Ascending aorta (tissue), 2 donors: ENCODE data around the gene SFT2D3. TPM values are rescaled to one million over a fixed set of nuclear protein-coding genes. Genes with fewer than 3 reads are reported as not detected.

Source experiments
- DNase-seq, 2 donors: peaks; one replicate each; pipeline ENCODE4 v3.0.0-alpha.2; 2019; ENCODE audit warnings: low spot score in 2 of 2
- H3K27ac ChIP-seq, 2 donors: fragments of 200-600 bp; sonication (generic); one replicate each; pipeline ENCODE4 v1.5.1; 2016 to 2017; ENCODE audit warnings: mild to moderate bottlenecking in 1 of 2
- H3K27me3 ChIP-seq: fragments of 200-600 bp; sonication (generic); one replicate; pipeline ENCODE4 v1.5.1; 2017
- H3K36me3 ChIP-seq, 2 donors: fragments of 200-600 bp; sonication (generic); one replicate each; pipeline ENCODE4 v1.5.1; 2016
- H3K4me1 ChIP-seq, 2 donors: fragments of 200-600 bp; sonication (generic); one replicate each; pipeline ENCODE4 v1.5.1; 2016 to 2017; ENCODE audit warnings: mild to moderate bottlenecking in 1 of 2
- H3K4me3 ChIP-seq, 2 donors: fragments of 200-600 bp; sonication (generic); one replicate each; pipeline ENCODE4 v1.5.1; 2016 to 2017; ENCODE audit warnings: mild to moderate bottlenecking in 1 of 2
- H3K9me3 ChIP-seq, 2 donors: fragments of 200-600 bp; sonication (generic); one replicate each; pipeline ENCODE4 v1.5.1; 2016
- intact Hi-C: fragments of 100-400 bp; cut with DNase I; formaldehyde crosslinking; loops from one replicate; pipeline ENCODE4 v1.15.1; 2023
- total RNA-seq: library from RNA; depleted of rRNA; stranded (reverse); fragments of >200 nt; gene quantifications from one replicate; pipeline ENCODE4 v1.1.0, GENCODE V29; 2016
- TF ChIP-seq, protein P1 (sequence below), 3 experiments: fragments of 200-600 bp in 2 of 3; fragments of 450-650 bp in 1 of 3; sonication (generic) in 2 of 3; IDR thresholded peaks; one replicate each; pipeline ENCODE4 v1.5.1; 2016 to 2019; ENCODE audit warnings: antibody characterized with exemption in 3 of 3, mild to moderate bottlenecking in 1 of 3, moderate library complexity in 1 of 3

Gene SFT2D3
- total RNA-seq, 1 donor from 2014 or later: 8.3 TPM

DNA sequence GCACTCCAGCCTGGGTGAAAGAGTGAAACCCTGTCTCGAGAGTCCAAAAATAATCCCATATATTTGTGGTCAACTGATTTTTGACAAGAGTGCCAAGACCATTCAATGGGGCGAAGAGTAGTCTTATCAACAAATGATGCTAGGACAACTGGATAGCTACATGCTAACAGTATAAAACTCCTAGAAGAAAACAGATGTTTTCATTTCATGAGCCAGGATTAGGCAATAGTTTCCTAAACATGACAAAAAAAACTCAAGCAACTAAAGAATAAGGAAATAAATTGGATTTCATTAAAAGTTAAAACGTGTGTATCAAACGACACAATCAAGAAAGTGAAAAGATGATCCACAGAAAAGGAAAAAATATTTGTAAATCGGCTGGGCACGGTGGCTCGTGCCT, 32.2 kb upstream of the SFT2D3 start:
- H3K27me3 ChIP-seq: no peaks in the 10 kb centered on the region
- H3K4me3 ChIP-seq: no peak overlapping the region
- H3K9me3 ChIP-seq: no peaks in the 10 kb centered on the region
- intact Hi-C loops: no loop called here
- H3K36me3 ChIP-seq: no peaks in the 10 kb centered on the region
- TF ChIP-seq, protein P1, sequence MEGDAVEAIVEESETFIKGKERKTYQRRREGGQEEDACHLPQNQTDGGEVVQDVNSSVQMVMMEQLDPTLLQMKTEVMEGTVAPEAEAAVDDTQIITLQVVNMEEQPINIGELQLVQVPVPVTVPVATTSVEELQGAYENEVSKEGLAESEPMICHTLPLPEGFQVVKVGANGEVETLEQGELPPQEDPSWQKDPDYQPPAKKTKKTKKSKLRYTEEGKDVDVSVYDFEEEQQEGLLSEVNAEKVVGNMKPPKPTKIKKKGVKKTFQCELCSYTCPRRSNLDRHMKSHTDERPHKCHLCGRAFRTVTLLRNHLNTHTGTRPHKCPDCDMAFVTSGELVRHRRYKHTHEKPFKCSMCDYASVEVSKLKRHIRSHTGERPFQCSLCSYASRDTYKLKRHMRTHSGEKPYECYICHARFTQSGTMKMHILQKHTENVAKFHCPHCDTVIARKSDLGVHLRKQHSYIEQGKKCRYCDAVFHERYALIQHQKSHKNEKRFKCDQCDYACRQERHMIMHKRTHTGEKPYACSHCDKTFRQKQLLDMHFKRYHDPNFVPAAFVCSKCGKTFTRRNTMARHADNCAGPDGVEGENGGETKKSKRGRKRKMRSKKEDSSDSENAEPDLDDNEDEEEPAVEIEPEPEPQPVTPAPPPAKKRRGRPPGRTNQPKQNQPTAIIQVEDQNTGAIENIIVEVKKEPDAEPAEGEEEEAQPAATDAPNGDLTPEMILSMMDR (IDR thresholded peaks at IDR 0.05): no peak
- H3K27ac ChIP-seq: peak overlapping the region; percentile 50 to 60
- DNase-seq: no peak
- peaks cover 3 to 46% of the 10 kb centered on the region in 2 donors for H3K4me1 ChIP-seq

DNA sequence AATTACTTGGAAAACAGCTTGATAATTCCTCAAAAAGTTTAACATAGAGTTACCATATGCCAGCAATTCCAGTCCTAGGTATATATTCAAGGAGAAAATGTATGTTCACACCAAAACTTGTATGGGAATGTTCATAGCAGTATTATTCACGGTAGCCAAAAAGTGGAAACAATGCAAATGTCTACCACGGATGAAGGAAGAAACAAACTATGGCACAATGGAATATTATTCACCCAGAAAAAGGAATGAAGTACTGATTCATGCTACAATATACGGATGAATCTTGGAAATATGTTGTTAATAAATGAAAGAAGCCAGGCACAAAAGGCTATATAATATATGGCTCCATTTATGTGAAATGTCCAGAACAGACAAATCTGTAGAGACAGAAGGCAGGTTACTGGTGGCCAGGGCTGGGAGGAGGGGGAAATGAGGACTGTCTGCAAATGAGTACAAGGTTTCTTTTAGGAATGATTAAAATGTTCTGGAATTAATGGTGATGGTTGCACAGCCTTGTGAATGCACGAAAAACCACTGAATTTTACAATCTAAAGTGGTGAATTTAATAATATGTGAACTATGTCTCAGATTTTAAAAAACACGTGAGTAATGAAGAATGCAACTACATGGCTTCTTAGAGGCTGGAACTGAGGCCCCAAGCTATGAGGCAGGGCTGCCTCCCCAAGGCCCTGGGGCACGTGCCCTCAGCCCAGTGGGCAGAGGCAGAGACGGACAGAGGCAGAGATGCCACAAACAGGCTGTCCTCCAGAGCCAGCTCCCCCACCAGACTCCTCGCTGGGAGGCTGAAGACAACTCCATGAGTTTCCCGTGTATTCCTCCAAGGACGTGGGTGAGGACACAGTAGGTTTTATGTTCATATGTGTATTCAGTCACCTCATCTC, 31.0 kb upstream of the SFT2D3 start:
- Histone ChIP-seq H3K9me3 (no peaks in the 10 kb centered on the region), H3K27ac (peak overlapping the region; percentile 35 to 89), H3K36me3 (no peaks in the 10 kb centered on the region), H3K4me3 (no peak overlapping the region), H3K4me1 (peaks cover 2 to 39% of the 10 kb centered on the region in 2 donors), H3K27me3 (no peaks in the 10 kb centered on the region)
- intact Hi-C loops: loop anchor here (5.0 to 10.0 kb wide), 2 partner anchors 33 to 286 kb away; partner anchors contain the start of gene MAP3K2
- TF ChIP-seq, protein P1 (IDR thresholded peaks at IDR 0.05): no peak
- DNase-seq: no peak

DNA sequence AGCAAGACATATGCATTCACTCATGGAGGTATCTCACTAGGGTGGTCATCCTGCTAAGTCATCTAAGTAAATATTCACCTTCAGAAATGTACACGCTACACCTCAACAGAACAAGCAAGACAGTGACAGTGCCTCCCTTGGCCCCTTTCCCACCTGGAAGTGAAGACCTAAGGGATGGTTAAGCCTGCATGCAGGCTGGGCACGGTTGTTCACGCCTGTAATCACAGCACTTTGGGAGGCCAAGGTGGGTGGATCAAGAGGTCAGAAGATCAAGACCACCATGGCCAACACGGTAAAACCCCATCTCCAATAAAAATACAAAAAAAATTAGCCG, 30.4 kb upstream of the SFT2D3 start:
- peak in 1 of 2 donors; percentile 60 for DNase-seq
- Histone ChIP-seq H3K27ac (peak overlapping the region; percentile 35 to 89), H3K4me3 (no peak overlapping the region), H3K9me3 (no peaks in the 10 kb centered on the region), H3K36me3 (no peaks in the 10 kb centered on the region), H3K4me1 (peaks cover 0 to 33% of the 10 kb centered on the region in 2 donors), H3K27me3 (no peaks in the 10 kb centered on the region)
- intact Hi-C loops: loop anchor here (5.0 to 10.0 kb wide), 2 partner anchors 34 to 286 kb away; partner anchors contain the start of gene MAP3K2
- TF ChIP-seq, protein P1 (IDR thresholded peaks at IDR 0.05): no peak

DNA sequence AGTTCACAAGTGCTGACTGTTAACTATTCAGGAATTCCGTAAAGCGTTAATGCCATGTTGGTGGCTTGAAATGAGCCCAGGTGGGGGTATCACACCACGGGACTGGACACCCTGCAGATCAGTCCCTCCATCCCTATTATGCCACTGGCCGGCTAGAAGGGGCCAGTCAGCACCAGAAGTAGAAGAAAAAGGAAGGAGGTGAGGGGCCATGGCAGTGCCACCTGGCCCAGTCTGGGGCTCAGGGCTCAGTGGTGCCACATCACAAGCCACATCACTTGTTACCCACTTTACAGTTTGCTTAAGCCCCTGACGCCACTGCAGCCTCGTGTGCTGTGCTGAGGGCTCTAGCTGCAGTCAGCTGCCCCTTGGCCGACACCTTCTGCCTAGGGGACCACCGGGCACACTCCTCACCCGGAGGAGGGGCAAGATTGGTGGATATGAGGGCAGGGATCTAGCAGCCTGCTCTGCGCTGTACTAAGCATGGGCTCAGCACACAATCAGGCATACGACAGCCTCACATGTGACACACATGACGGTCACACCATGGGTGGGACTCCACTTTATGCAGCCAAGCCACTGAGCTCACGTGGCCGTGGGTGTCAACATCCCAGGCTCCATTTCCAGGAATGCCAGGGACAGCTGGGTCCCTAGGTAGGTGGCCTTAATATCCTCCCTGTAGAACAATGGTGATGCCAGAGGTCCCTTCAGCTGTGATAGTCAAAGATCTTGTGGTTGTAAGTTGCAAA, 29.6 kb upstream of the SFT2D3 start:
- Histone ChIP-seq H3K4me3 (peak overlapping the region; percentile 94 to 99), H3K27ac (peak overlapping the region; percentile 89 to 92), H3K9me3 (no peaks in the 10 kb centered on the region), H3K27me3 (no peaks in the 10 kb centered on the region), H3K4me1 (peaks cover 0 to 32% of the 10 kb centered on the region in 2 donors), H3K36me3 (no peaks in the 10 kb centered on the region)
- intact Hi-C loops: loop anchor here (5.0 to 10.0 kb wide), 2 partner anchors 34 to 287 kb away; partner anchors contain the start of gene MAP3K2
- TF ChIP-seq, protein P1 (IDR thresholded peaks at IDR 0.05): no peak
- peak in 1 of 2 donors; percentile 58 for DNase-seq

DNA sequence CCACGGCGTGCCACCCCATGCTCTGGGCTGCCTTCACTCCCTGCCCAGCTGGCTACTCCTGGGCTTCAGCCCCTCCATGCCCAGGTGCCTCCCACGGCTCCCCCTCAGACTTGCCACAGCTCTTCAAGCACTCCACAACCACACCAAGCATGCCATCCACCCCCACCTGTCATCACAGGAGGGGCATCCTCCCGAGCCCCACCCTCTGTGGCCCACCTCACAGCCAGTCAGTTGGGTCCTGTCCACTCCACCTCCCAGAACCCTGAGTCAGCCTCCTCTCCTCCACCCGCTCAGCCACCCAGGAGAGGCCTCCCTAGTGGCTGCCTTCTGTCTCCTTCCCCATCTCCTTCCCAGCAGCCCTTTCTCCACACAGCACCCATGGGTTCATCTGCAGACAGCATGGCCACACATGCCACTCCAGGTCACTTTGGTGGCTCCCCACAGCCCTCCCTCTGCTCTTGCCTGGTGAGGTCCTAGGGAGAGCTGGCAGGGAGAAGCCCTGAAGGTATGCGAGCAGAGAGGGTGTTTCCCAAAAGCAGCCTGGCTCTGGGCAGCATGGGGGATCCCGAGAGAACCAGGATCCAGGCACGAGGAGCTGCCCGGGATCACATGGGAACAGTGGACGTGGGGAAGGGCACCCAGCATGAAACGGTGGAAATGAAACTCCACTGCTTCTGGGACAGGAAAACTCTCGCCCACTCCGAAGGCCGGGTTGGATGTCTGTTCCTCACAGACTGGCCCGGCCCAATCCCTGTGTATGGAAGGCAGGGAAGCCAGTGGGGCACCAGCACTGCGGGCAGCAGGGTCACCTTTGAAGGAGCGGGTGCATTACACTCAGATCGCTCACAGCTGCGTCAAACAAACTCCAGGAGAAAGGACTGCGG, 28.7 kb upstream of the SFT2D3 start:
- TF ChIP-seq, protein P1 (IDR thresholded peaks at IDR 0.05): no peak
- DNase-seq: peak in 1 of 2 donors; percentile 63
- peak overlapping the region; percentile 89 to 92 for H3K27ac ChIP-seq
- H3K4me1 ChIP-seq: peaks cover 0 to 29% of the 10 kb centered on the region in 2 donors
- H3K9me3 ChIP-seq: no peaks in the 10 kb centered on the region
- H3K4me3 ChIP-seq: peak overlapping the region; percentile 94 to 99
- intact Hi-C loops: loop anchor here (5.0 to 10.0 kb wide), 2 partner anchors 35 to 288 kb away; partner anchors contain the start of gene MAP3K2
- H3K27me3 ChIP-seq: no peaks in the 10 kb centered on the region
- H3K36me3 ChIP-seq: no peaks in the 10 kb centered on the region
